ENCODE measurements around the gene SUDS3. TPM values are rescaled to one million over a fixed set of nuclear protein-coding genes. Genes with fewer than 3 reads are reported as not detected.

Gene SUDS3
- total RNA-seq (ENCODE audit: low replicate concordance), result 42.1 and 49.2 TPM in 2 replicates
- long read RNA-seq, full-length matches to known transcripts, result 1 of 11 reads
- long read RNA-seq, partial matches to known transcripts, result 1 of 11 reads
- long read RNA-seq, other reads (novel, unspliced or antisense), result 9 of 11 reads

- no peaks in the 10 kb centered on the region for H3K9me3 Mint-ChIP-seq
- DNase-seq (ENCODE audit: extremely low spot score, unreplicated experiment), result peak; percentile 95
- H3K4me3 Mint-ChIP-seq, result peak within 1 kb of the TSS; percentile 96
Observed at GRCh38 chr12:118376089-118377020, at the start of gene SUDS3. TSS of gene SUDS3 (plus strand) at chr12:118376555. CDS start at chr12:118376692, 137 bp downstream.

GRCh38 chr12:118326991-118327390 is 49.4 kb upstream of the SUDS3 start:
- Mint-ChIP-seq H3K27ac (no peak overlapping the region), H3K9me3 (no peaks in the 10 kb centered on the region), H3K4me3 (no peak overlapping the region), H3K36me3 (no peaks in the 10 kb centered on the region), H3K4me1 (ENCODE audit: unreplicated experiment) (peaks cover 11% of the 10 kb centered on the region), H3K27me3 (no peaks in the 10 kb centered on the region)
- no peak for DNase-seq (ENCODE audit: extremely low spot score, unreplicated experiment)
- TF ChIP-seq CTCF (conservative IDR thresholded peaks at IDR 0.05), result no peak

More at GRCh38 chr12:118376089-118377020, at the start of gene SUDS3:
- peaks cover 4% of the 10 kb centered on the region for H3K27me3 Mint-ChIP-seq
- H3K4me1 Mint-ChIP-seq (ENCODE audit: unreplicated experiment), result peaks cover 22% of the 10 kb centered on the region
- peak; percentile 98 for TF ChIP-seq CTCF (conservative IDR thresholded peaks at IDR 0.05)
- peak within 1 kb of the TSS; percentile 98 for H3K27ac Mint-ChIP-seq
- H3K36me3 Mint-ChIP-seq, result peaks cover 5% of the 10 kb centered on the region

- no peak overlapping the region for H3K27ac Mint-ChIP-seq
- H3K9me3 Mint-ChIP-seq, result no peaks in the 10 kb centered on the region
- H3K36me3 Mint-ChIP-seq, result no peaks in the 10 kb centered on the region
- DNase-seq (ENCODE audit: extremely low spot score, unreplicated experiment), result no peak
- no peak for TF ChIP-seq CTCF (conservative IDR thresholded peaks at IDR 0.05)
- H3K27me3 Mint-ChIP-seq, result no peaks in the 10 kb centered on the region
- H3K4me1 Mint-ChIP-seq (ENCODE audit: unreplicated experiment), result peaks cover 11% of the 10 kb centered on the region
- H3K4me3 Mint-ChIP-seq, result no peak overlapping the region
Observed at GRCh38 chr12:118327391-118327790, 49.0 kb upstream of the SUDS3 start.

GRCh38 chr12:118328486-118329330 is 47.6 kb upstream of the SUDS3 start:
- Mint-ChIP-seq H3K27ac (no peak overlapping the region), H3K36me3 (no peaks in the 10 kb centered on the region), H3K27me3 (no peaks in the 10 kb centered on the region), H3K4me3 (no peak overlapping the region), H3K4me1 (ENCODE audit: unreplicated experiment) (peaks cover 11% of the 10 kb centered on the region), H3K9me3 (no peaks in the 10 kb centered on the region)
- no peak for DNase-seq (ENCODE audit: extremely low spot score, unreplicated experiment)
- no peak for TF ChIP-seq CTCF (conservative IDR thresholded peaks at IDR 0.05)

GRCh38 chr12:118330421-118331018 is 45.8 kb upstream of the SUDS3 start:
- no peaks in the 10 kb centered on the region for H3K9me3 Mint-ChIP-seq
- no peaks in the 10 kb centered on the region for H3K27me3 Mint-ChIP-seq
- H3K27ac Mint-ChIP-seq, result peak overlapping the region; percentile 39
- H3K4me1 Mint-ChIP-seq (ENCODE audit: unreplicated experiment), result peaks cover 11% of the 10 kb centered on the region
- H3K36me3 Mint-ChIP-seq, result no peaks in the 10 kb centered on the region
- no peak for DNase-seq (ENCODE audit: extremely low spot score, unreplicated experiment)
- no peak for TF ChIP-seq CTCF (conservative IDR thresholded peaks at IDR 0.05)
- H3K4me3 Mint-ChIP-seq, result no peak overlapping the region
